ENCODE results near the gene CASKIN2.
"Not testable (repeated sequence)": the region's sequence is repeated elsewhere in the genome, so short reads cannot be mapped to it uniquely, and the experiment has no call there.

Gene CASKIN2

GRCh38 chr17:75486151-75486550 lies 29.2 kb downstream of the CASKIN2 start:
- DNase-seq = no peak

- no peak for DNase-seq
Observed at GRCh38 chr17:75485688-75486087, 29.6 kb downstream of the CASKIN2 start.

- DNase-seq = no peak
Observed at GRCh38 chr17:75482098-75482942, 33.0 kb downstream of the CASKIN2 start.

- DNase-seq = no peak
Observed at GRCh38 chr17:75481194-75482068, 33.9 kb downstream of the CASKIN2 start.

- no peak for DNase-seq
Observed at GRCh38 chr17:75480281-75480680, 35.1 kb downstream of the CASKIN2 start.

- DNase-seq = no peak
Observed at GRCh38 chr17:75478508-75478907, 36.8 kb downstream of the CASKIN2 start.

GRCh38 chr17:75477490-75477862 lies 37.9 kb downstream of the CASKIN2 start:
- not testable (repeated sequence) for DNase-seq

- no peak for DNase-seq
Observed at GRCh38 chr17:75476752-75477489, 38.4 kb downstream of the CASKIN2 start.

GRCh38 chr17:75476271-75476671 lies 39.1 kb downstream of the CASKIN2 start:
- DNase-seq = no peak

- no peak for DNase-seq
Observed at GRCh38 chr17:75475851-75476250, 39.5 kb downstream of the CASKIN2 start.

GRCh38 chr17:75475144-75475835 lies 40.0 kb downstream of the CASKIN2 start:
- DNase-seq = no peak

- DNase-seq = no peak
Observed at GRCh38 chr17:75474736-75475135, 40.6 kb downstream of the CASKIN2 start.

- DNase-seq = no peak
Observed at GRCh38 chr17:75473246-75473645, 42.1 kb downstream of the CASKIN2 start.

GRCh38 chr17:75472119-75472518 lies 43.2 kb downstream of the CASKIN2 start:
- DNase-seq = no peak

- DNase-seq = no peak
Observed at GRCh38 chr17:75471207-75471606, 44.1 kb downstream of the CASKIN2 start.

- no peak for DNase-seq
Observed at GRCh38 chr17:75468779-75469373, 46.5 kb downstream of the CASKIN2 start.

- no peak for DNase-seq
Observed at GRCh38 chr17:75468291-75468754, 47.0 kb downstream of the CASKIN2 start.

- DNase-seq = no peak
Observed at GRCh38 chr17:75465039-75465438, 50.3 kb downstream of the CASKIN2 start.

GRCh38 chr17:75463603-75464002 lies 51.7 kb downstream of the CASKIN2 start:
- no peak for DNase-seq

- DNase-seq = no peak
Observed at GRCh38 chr17:75460295-75460694, 55.0 kb downstream of the CASKIN2 start.

- no peak for DNase-seq
Observed at GRCh38 chr17:75459590-75460267, 55.6 kb downstream of the CASKIN2 start.

- no peak for DNase-seq
Observed at GRCh38 chr17:75459246-75459589, 56.1 kb downstream of the CASKIN2 start.
